HG02981 (cell line): Measurements from ENCODE around the gene MKLN1.
"Not testable (repeated sequence)": the region's sequence is repeated elsewhere in the genome, so short reads cannot be mapped to it uniquely, and the experiment has no call there.

ENCODE experiments used
- ATAC-seq: cut with Tn5 transposase; IDR thresholded peaks from one replicate; pipeline ENCODE4 v1.9.1; 2021; ENCODE audit warnings: mild to moderate bottlenecking, moderate library complexity; ENCODE audit not compliant: unreplicated experiment

Gene MKLN1

DNA sequence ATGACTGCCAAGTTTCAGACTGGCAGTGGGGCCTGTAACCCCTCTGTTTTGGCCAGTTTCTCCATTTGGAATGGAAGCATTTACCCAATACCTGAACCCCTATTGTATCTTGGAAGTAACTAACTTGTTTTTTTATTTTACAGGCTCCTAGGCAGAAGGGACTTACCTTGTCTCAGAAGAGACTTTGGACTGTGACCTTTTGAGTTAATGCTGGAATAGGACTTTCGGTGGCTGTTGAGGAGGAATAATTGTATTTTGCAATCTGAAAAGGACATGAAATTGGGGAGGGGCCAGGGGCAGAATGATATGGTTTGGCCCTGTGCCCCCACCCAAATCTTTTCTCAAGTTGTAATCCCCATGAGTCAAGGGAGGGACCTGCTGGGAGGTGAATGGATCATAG is 20.0 kb upstream of the MKLN1 start:
- ATAC-seq: no peak

DNA sequence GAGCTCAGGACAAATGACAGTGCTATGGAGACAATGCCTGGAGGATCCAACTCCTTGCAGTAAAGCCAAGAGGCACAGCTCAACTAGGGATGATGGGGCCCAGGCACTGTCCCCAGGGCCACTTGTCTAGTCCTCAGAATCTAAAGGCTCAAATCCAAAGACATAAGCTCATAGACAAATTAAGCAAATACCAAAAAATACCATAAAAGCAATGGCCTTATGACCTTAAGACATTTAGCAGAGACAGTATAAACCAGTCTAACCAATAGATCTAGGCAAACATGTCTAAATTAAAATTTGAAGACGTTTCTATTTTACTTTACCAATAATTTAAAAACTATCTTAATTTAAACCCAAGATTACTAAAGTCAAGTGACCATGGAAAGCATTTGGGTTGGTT is 14.8 kb upstream of the MKLN1 start:
- no peak for ATAC-seq

DNA sequence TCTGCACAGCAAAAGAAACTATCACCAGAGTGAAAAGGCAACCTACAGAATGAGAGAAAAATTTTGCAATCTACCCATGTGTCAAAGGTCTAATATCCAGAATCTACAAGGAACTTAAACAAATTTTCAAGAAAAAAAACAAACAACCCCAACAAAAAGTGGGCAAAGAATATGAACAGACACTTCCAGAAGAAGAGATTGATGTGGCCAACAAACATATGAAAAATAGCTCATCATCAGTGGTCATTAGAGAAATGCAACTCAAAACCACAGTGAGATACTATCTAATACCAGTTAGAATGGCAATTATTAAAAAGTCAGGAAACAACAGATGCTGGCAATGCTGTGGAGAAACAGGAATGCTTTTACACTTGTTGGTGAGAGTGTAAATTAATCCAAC is 7.1 kb upstream of the MKLN1 start:
- ATAC-seq: no peak

DNA sequence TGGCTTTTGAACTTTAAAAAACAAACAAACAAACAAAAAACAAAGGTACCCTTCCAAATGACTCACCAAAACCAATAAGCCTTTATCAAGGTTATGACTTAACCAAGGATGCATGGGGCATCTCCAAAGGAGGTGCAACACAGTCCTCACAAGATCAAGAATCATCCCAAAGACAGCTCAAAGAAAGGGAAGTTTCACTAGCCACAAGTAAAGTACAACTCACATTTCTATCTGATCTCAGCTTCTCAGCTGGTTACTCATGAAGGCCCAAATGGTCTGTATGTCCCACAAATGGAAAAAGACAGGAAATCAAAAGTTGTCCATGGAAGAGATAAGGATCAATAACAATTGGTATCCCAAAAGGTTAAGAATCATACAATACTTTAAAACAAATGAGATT is 6.0 kb upstream of the MKLN1 start:
- no peak for ATAC-seq

DNA sequence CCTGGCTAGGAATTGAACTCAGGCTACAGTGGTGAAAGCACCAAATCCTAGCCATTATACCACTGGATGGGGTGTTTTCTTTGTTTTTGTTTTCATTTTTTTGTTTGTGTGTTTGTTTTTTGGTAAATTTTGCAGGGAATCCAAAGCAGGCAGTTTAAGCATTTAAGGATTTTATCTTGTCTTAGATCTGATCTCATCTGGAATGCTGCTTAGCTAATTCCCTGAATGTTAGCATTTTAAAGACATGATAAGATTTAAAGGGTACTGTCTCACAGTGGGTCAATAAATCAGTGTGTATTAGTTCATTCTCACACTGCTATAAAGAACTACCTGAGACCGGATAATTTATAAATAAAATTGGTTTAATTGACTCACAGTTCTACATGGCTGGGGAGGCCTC is 5.6 kb upstream of the MKLN1 start:
- ATAC-seq: no peak

DNA sequence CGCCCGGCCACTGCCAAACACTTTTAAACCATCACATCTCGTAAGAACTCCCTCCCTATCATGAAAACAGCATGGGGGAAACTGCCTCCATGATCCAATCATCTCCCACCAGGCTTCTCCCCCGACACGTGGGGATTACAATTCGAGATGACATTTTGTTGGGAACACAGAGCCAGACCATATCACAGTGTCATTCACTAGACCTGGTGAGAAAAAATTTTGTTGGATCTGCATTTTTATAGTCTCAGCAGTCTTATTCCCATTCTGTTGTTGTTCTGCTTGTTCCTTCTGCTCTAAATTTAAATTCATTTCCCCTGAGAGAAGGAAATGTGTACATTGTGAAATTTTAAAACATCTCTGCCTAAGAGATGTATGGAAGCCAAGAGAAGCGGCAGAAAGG is 4.8 kb upstream of the MKLN1 start:
- ATAC-seq: no peak

DNA sequence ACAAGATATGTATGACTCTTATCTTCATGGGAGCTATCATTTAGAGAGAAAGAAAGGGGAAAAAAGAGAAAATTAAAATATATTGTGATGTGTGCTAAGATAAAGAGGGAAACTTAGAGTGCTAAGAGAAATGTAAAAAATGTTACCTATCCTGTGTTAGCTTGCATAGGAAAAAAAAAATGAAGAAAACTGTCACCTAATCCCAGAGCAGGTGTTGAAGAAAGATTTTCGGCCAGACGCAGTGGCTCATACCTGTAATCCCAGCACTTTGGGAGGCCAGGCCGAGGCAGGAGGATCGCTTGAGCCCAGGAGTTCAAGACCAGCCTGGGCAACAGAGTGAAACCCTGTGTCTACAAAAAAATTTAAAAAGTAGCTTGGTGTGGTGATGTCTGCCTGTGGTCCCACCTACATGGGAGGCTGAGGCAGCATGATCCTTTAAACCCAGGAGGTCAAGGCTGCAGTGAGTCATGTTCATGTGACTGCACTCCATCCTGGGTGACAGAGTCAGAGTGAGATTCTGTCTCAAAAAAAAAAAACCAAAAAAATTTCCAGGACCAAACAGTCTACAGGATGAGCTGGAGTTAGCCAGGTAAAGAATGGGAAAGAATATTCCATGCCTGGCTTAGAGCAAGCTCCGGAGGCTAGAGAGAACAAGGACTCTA is 2.4 kb upstream of the MKLN1 start:
- ATAC-seq: no peak

DNA sequence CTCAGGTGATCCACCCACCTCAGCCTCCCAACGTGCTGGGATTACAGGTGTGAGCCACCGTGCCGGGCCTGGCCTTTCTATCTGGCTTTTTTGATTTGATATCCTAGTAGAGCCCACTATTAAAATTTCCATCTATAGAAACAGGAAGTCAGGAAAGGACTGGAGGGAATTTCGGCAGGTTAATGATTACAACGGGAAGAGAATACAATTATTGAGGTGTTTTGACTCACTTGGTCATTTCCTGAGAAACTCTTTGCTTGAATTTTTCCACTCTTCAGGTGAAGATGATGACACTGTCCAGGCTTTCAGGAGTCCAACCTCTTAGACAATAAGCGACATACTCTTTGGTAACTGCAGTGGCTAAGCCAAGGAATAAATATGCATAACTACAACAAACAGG is 1.1 kb upstream of the MKLN1 start:
- ATAC-seq: no peak

DNA sequence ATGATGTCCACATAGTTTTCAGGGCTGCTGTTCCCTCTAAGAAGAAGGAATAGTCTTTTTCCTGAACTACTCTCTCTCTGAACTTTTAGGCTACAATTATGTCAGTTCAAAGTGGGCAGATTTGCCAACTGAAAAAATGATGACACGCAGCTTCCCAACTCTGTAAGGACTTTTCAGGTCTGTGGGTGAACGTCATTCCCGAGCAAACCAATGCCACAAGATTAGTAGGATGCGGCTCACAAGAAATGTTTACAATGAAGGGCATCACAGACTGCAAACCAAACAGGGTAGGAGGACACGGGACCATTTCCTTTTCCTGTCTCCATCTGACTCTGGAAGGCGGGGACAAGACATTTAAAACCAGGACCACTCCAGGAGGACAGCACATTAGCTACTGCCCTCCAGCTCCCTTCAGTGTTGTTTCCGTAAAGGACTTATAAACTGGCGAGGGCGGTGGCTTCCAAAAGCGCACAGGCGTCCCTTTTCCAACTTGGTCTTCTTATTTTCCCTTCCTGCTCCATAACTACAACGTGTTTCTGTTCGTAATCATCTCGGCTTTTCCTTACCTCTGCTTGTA is 539 bp upstream of the MKLN1 start:
- ATAC-seq: no peak

DNA sequence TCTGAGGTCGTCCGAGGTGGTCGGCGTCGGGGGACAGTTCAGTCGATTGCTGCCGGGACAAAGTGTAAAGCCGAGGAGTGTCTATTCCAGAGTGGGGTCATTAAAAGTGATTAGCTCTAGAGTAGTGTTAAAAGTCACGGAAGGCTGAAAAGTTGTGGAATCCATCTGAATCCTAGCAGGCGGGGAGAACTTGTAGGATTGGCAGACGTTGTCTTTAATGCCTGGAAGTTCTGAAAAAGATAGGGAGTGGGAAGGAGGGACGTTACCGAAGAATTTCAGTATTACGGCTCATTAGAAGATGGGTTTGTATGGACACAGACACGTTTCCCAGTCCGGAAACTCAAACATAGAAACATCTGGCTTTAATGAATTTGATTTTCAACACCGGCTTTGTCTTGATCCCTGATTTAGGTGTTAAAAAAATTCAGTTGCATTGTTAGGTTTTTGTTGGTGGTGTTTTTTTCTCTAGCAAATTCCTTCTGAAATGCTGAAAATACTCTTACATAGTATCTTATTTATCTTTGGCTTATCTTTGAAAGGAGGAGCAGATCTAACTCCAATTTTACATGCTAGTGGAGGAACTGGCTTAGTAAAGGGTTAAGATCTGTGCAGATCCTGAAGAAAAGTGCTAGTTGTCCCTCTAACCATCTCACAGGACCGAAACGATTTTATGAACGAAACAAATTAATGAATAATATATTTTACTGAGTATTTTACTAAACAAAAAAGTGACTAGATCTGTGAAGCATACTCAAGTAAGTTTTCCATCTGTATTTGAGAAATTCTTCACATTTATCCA is 900 bp downstream of the MKLN1 start:
- no peak for ATAC-seq

DNA sequence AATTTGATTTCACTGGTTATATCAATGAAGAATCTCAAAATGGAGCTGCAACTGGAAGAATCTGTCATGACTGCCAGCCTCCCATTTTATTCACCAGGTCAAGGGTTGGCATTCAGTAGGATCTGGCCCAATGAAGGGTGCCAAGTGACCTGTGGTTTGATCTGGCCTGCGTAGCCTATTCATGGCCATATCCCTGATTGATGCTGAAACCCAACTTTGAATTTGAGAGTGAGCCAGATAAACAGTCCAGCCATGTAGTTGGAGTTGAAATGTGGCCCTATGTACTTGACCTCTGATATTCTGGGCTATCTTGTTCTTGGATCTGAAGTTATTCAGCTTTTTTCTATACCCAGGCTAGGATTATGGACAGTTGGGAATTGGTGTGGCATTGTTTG is 1.5 kb downstream of the MKLN1 start:
- no peak for ATAC-seq

DNA sequence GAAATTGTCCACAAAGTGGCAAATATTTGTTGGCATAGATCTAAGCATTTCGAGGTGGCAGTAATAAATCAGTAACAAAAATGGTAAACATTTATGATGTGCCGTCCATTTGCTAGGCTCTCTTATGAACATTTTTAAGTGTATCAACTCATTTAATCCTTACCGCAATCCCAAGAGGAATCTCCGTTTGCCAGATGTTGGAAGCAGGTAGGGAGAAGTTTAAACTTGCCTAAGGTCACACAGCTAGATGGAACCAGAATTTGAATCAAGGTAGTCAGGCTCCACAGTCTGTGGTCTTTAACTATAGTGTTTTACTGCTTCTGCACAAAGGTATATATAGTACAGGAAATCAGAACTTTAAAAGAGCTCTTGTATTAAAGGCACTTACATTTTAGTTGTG is 2.6 kb downstream of the MKLN1 start:
- no peak for ATAC-seq

DNA sequence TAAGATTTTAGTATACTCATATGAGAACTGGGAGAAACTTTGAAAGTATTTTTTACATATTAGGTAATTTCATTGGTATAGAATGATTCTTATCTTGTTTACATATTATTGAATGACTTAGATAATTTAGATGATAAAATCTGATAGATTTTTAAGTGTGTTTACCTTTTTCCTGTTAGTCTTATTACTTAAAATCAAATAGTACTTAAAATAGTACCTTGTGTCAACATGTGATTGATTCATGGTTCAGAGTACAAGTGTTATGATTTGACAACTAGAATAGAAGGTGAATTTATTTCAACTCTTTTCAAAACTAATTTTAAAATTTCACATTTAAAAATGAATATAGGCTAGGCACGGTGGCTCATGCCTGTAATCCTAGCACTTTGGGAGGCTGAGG is 4.1 kb downstream of the MKLN1 start:
- no peak for ATAC-seq

DNA sequence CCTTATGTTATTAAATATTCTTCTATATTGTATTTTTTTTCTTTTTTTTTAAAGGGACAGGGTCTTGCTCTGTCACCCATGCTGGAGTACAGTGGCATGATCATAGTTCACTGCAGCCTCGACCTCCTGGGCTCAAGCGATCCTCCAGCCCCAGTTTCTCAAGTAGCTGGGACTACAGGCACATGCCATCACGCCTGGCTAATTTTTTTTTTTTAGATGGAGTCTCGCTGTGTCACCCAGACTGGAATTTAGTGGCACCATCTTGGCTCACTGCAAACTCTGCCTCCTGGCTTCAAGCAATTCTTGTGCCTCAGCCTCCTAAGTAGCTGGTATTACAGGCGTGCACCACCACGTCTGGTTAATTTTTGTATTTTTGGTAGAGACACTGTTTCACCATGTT is 5.1 kb downstream of the MKLN1 start:
- not testable (repeated sequence) for ATAC-seq

DNA sequence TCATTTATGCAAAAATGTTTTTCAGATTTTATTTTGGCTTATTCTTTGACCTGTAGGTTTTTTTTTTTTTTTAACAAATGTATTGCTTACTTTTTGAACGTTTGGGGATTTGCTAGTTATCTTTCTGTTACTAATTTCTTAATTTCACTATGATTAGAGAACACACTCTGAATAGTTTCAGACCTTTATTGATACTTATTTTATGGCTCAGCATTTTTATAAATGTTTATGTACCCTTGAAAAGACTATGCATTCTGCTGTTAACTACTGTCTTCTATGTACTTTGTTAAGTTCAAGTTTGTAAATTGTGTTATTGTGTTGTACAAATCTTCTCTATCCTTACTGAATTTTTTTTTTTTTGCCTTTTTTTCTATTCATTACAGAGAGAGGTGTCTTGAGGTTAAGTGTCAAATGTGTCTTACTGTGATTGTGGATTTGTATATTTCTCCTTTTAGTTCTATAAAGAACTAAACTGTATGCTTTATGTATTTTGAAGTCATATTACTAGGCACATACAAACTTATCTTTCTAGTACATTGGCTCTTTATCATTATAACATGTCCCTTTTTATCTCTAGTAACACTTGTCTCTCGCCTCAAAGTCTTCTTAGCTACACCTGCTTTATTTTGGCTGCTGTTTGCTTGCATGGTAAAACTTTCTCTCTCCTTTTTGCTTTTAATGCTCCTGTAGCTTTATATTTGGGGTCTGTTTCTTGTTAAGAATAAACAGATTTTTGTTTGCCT is 8.1 kb downstream of the MKLN1 start:
- ATAC-seq: no peak

DNA sequence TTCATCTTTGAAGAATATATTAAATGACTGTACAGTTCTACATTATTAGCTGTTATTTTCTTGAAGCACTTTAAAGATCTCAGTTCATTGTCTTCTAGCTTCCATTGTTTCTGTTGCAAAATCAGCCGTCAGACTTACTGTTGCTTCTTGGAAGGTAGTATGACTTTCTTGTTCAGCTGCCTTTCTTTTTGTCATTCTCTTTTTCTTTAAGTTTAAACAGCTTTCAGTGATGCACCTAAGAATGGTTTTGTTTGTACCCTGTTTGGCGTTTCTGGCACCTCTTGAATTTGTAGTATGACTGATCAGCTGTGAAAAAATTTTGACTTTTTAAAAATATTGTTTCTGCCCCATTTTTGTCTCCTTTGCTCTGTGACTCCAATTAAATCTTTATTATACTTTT is 9.3 kb downstream of the MKLN1 start:
- no peak for ATAC-seq

DNA sequence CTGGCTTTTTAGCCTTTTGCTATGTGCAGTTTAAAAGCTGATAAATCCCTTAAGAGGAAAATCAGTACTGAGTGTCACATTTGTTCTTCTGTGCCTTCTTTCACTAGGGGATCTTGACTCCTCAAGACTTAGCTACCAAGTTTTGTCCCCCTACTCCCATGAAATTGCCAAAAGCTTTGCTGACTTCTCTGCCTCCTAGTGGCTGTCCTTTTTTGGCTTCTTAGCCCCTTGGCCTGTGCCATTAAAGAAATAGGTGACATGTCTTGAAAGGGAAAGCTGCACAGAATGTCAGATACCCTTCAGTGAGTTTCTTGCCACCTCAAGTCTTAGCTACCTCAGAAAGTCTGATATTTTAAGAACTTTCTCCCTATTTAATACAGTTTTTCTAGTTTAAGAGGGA is 10.5 kb downstream of the MKLN1 start:
- no peak for ATAC-seq

DNA sequence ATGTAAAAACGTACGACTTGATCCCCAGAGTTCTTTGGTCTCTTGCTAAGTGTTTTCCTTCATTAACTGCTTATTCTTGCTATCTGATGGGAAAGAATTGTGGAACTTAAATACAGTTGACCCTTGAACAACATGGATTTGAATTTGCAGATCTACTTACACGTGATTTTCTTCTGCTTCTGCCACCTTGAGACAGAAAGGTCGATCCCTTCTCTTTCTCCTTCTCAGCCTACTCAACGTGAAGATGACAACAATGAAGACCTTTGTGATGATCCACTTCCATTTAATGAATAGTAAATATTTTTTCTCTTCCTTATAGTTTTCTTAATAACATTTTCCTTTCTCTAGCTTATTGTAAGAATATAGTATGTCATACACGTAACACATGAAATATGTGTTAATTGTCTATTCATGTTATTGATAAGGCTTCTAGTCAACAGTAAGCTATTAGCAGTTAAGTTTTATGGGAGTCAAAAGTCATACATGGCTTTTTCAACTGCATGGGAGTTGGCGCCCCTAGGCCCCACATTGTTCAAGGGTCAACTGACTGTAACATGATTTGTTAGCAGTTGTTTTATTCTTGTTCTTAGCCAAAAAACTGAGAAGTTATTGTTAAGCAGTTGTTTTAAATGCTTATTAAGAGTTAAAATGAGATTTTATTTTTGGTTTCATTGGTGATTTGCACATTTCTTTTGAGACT is 11.2 kb downstream of the MKLN1 start:
- no peak for ATAC-seq

DNA sequence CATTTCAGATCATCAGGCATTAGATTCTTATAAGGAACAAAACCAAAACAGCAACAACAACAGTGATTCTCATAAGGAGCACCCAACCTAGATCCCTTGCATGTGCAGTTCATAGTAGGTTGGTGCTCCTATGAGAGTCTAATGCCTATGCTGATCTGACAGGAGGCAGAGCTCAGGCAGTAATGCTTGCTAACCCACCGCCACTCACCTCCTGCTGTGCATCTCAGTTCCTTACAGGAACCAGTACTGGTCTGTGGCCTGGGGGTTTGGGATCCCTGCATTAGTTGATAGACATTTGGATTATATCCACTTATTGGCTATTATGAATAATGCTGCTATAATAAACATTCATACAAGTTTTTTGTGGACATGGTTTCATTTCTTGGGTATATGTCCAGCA is 14.0 kb downstream of the MKLN1 start:
- ATAC-seq: no peak

DNA sequence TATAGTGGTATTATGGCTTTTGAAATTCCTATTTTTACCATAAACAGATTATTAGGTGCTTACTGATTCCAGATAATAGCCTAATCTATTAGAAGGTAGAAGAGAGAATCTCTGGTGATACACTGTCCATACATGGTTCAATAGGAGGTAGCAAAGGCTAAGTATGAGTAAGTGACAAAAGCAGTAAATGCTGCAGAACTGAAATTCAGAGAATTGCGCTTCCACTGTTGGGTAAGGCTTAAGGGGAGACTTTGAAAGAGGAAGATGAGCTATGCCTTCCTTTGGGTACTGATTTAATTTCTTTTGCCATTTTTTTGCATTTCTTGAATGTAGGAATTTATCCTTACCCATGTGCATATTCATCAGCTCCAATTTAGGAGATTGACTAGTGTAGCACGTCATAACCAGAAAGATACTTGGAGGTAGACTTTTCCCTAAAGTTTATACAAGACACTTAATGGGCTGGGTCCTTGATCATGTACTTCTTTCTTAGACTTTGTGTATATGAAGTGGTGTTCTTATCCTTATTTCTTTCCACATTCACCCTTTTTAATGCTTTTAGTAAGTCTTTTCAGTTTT is 15.3 kb downstream of the MKLN1 start:
- ATAC-seq: no peak
